ENCODE measurements around the gene AMPD1.

- TF ChIP-seq CTCF (IDR thresholded peaks at IDR 0.05) (no peak), POLR2A (IDR thresholded peaks at IDR 0.05) (no peak)
Observed at GRCh38 chr1:114690148-114690547, 5.2 kb downstream of the AMPD1 start.
